Transverse colon (tissue), 4 donors: ENCODE measurements around the gene MCF2.
"Not testable (repeated sequence)": the region's sequence is repeated elsewhere in the genome, so short reads cannot be mapped to it uniquely, and the experiment has no call there.

Experiments used
- CTCF ChIP-seq, 5 experiments: fragments of 200-600 bp in 3 of 5; fragments of 450-650 bp in 2 of 5; sonication (generic) in 3 of 5; IDR thresholded peaks; 1 replicate in 2 of 5; 2 replicates in 3 of 5; pipeline ENCODE4 v1.5.1; 2016 to 2017; ENCODE audit warnings: antibody characterized with exemption in 5 of 5, inconsistent platforms in 3 of 5, mild to moderate bottlenecking in 2 of 5, moderate library complexity in 1 of 5
- EP300 ChIP-seq: sonication (generic); formaldehyde crosslinking; IDR thresholded peaks from one replicate; pipeline ENCODE4 v1.6.1; 2017; ENCODE audit warnings: antibody characterized with exemption, low read depth
- POLR2A ChIP-seq: fragments of 450-650 bp; IDR thresholded peaks from one replicate; pipeline ENCODE4 v1.6.1; 2016; ENCODE audit warnings: antibody characterized with exemption, mild to moderate bottlenecking, moderate library complexity
- POLR2AphosphoS5 ChIP-seq, 3 donors: sonication (generic); formaldehyde crosslinking; IDR thresholded peaks; one replicate each; pipeline ENCODE4 v1.6.1; 2016; ENCODE audit warnings: antibody characterized with exemption in 3 of 3

- not testable (repeated sequence) for TF ChIP-seq CTCF (IDR thresholded peaks at IDR 0.05); POLR2A; POLR2AphosphoS5 (IDR thresholded peaks at IDR 0.05); EP300
Measured at GRCh38 chrX:139685175-139685574, 22.8 kb downstream of the MCF2 start.
